Tibial artery (tissue), 4 donors: ENCODE data around the gene MOB3A.
"Not testable (repeated sequence)": the region's sequence is repeated elsewhere in the genome, so short reads cannot be mapped to it uniquely, and the experiment has no call there.

ENCODE experiments used
- DNase-seq, 2 donors: peaks; one replicate each; pipeline ENCODE4 v3.0.0-alpha.2; 2019
- H3K27ac ChIP-seq, 2 donors: fragments of 200-600 bp; sonication (generic) in 1 of 2; 1 replicate in 1 of 2; 2 replicates in 1 of 2; pipeline ENCODE4 v1.5.1; 2018 to 2019; ENCODE audit warnings: mild to moderate bottlenecking in 1 of 2
- H3K27me3 ChIP-seq, 2 donors: fragments of 200-600 bp; sonication (generic) in 1 of 2; one replicate each; pipeline versions ENCODE4 v1.5.1 to v1.6.0; 2016 to 2019
- H3K36me3 ChIP-seq, 3 donors: fragments of 200-600 bp; sonication (generic) in 2 of 3; one replicate each; pipeline ENCODE4 v1.5.1; 2016 to 2019; ENCODE audit warnings: mild to moderate bottlenecking in 2 of 3
- H3K4me1 ChIP-seq, 4 donors: fragments of 200-600 bp; sonication (generic) in 2 of 4; 1 replicate in 3 of 4; 2 replicates in 1 of 4; pipeline ENCODE4 v1.5.1; 2016 to 2019
- H3K4me3 ChIP-seq, 2 donors: fragments of 200-600 bp; sonication (generic) in 1 of 2; 1 replicate in 1 of 2; 2 replicates in 1 of 2; pipeline ENCODE4 v1.5.1; 2018 to 2019; ENCODE audit warnings: mild to moderate bottlenecking in 2 of 2
- H3K9me3 ChIP-seq, 3 donors: fragments of 200-600 bp; sonication (generic) in 1 of 3; one replicate each; pipeline ENCODE4 v1.5.1; 2016 to 2019
- CTCF ChIP-seq, 2 experiments: fragments of 200-600 bp in 1 of 2; fragments of 450-650 bp in 1 of 2; IDR thresholded peaks; one replicate each; pipeline ENCODE4 v1.5.1; 2017 to 2019; ENCODE audit warnings: antibody characterized with exemption in 2 of 2, mild to moderate bottlenecking in 1 of 2, moderate library complexity in 1 of 2
- intact Hi-C: fragments of 100-400 bp; cut with DNase I; formaldehyde crosslinking; loops from one replicate; pipeline ENCODE4 v1.15.0; 2023; ENCODE audit warnings: low total_unique reads

The MOB3A gene

GRCh38 chr19:2129022-2129421, 32.9 kb upstream of the MOB3A start:
- Histone ChIP-seq H3K27me3 (no peaks in the 10 kb centered on the region), H3K36me3 (peaks cover 31 to 96% (median 83%) of the 10 kb centered on the region in 3 donors), H3K4me3 (no peak overlapping the region), H3K4me1 (no peaks in the 10 kb centered on the region), H3K9me3 (no peaks in the 10 kb centered on the region), H3K27ac (no peak overlapping the region)
- DNase-seq = no peak
- TF ChIP-seq CTCF (IDR thresholded peaks at IDR 0.05) = no peak
- intact Hi-C loops = no loop called here

GRCh38 chr19:2128252-2128651, 32.1 kb upstream of the MOB3A start:
- H3K4me1 ChIP-seq, H3K27me3 ChIP-seq, H3K4me3 ChIP-seq, H3K27ac ChIP-seq, DNase-seq, intact Hi-C loops, H3K9me3 ChIP-seq: not testable (repeated sequence)
- H3K36me3 ChIP-seq = peaks cover 39 to 96% (median 91%) of the 10 kb centered on the region in 3 donors

GRCh38 chr19:2127758-2128157, 31.6 kb upstream of the MOB3A start:
- no peak overlapping the region for H3K4me3 ChIP-seq
- H3K4me1 ChIP-seq = no peaks in the 10 kb centered on the region
- intact Hi-C loops = no loop called here
- H3K27me3 ChIP-seq = no peaks in the 10 kb centered on the region
- no peaks in the 10 kb centered on the region for H3K9me3 ChIP-seq
- DNase-seq = no peak
- H3K36me3 ChIP-seq = peaks cover 42 to 96% (median 92%) of the 10 kb centered on the region in 3 donors
- no peak overlapping the region for H3K27ac ChIP-seq
- TF ChIP-seq CTCF (IDR thresholded peaks at IDR 0.05) = no peak

DNA sequence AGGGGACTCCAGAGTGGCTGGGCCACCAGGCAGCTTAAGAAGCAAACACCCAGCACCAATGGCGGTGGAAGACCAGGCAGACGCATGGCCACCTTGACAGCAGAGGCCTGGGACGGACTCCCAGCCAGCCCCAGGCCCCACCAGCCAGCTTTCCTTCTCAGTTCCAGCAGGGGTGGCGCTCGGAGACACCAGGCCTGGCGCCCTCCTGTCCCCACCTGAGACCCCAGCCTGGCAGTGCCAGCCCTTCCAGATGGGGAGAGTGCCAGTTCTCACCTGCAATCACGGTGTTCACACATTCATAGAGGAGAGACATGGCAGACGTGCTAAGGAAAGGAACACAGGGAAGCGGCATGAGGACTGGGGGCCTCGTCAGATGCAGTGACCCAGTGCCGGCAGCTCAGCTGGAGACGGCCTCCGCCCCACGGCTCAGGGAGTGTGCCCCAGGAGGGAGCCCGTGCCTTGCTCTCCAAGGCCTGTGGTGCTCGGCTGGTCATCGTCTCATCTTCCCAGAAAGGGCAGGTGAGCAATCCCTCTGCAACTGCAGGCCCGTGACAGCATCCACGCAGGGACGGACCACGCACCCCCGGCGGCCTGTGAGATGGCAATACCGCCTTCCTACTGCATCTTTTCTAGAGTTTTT, 30.9 kb upstream of the MOB3A start:
- Histone ChIP-seq H3K4me1 (no peaks in the 10 kb centered on the region), H3K36me3 (peaks cover 42 to 96% (median 92%) of the 10 kb centered on the region in 3 donors), H3K9me3 (no peaks in the 10 kb centered on the region), H3K4me3 (no peak overlapping the region), H3K27ac (no peak overlapping the region), H3K27me3 (no peaks in the 10 kb centered on the region)
- no peak for TF ChIP-seq CTCF (IDR thresholded peaks at IDR 0.05)
- no peak for DNase-seq
- intact Hi-C loops = no loop called here

- Histone ChIP-seq H3K36me3 (peaks cover 69 to 96% (median 90%) of the 10 kb centered on the region in 3 donors), H3K9me3 (no peaks in the 10 kb centered on the region), H3K27me3 (no peaks in the 10 kb centered on the region), H3K4me1 (no peaks in the 10 kb centered on the region), H3K27ac (no peak overlapping the region), H3K4me3 (no peak overlapping the region)
- intact Hi-C loops = no loop called here
- DNase-seq = no peak
- no peak for TF ChIP-seq CTCF (IDR thresholded peaks at IDR 0.05)
Observed at GRCh38 chr19:2123682-2124387, 27.7 kb upstream of the MOB3A start.

DNA sequence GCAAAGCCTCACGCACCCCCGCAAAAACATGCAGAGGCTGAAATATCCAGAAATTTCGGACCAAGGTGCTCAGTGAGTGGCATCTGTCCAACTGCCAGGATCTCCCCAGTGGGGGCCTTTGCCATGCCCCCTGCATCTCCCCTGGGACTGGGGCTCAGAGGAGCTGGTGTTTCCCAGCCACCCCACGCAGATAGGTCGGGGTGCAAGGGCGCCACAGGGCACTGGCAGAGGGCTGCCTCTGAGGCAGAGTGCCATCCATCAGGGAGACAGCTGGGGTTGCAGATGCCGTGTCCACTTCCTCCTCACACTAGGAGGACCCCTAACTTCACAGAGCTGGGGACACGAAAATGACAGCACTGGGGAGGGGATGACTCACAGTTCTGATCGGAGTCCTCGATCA, 26.9 kb upstream of the MOB3A start:
- Histone ChIP-seq H3K36me3 (peaks cover 74 to 99% (median 95%) of the 10 kb centered on the region in 3 donors), H3K4me1 (no peaks in the 10 kb centered on the region), H3K9me3 (no peaks in the 10 kb centered on the region), H3K27ac (no peak overlapping the region), H3K4me3 (no peak overlapping the region), H3K27me3 (no peaks in the 10 kb centered on the region)
- intact Hi-C loops = no loop called here
- no peak for TF ChIP-seq CTCF (IDR thresholded peaks at IDR 0.05)
- no peak for DNase-seq
